Measurements from ENCODE around the gene OAF. TPM values are rescaled to one million over a fixed set of nuclear protein-coding genes. Genes with fewer than 3 reads are reported as not detected.

OAF gene
- total RNA-seq, 2 experiments from 2014 or later: 1.4 to 2.0 TPM

DNA sequence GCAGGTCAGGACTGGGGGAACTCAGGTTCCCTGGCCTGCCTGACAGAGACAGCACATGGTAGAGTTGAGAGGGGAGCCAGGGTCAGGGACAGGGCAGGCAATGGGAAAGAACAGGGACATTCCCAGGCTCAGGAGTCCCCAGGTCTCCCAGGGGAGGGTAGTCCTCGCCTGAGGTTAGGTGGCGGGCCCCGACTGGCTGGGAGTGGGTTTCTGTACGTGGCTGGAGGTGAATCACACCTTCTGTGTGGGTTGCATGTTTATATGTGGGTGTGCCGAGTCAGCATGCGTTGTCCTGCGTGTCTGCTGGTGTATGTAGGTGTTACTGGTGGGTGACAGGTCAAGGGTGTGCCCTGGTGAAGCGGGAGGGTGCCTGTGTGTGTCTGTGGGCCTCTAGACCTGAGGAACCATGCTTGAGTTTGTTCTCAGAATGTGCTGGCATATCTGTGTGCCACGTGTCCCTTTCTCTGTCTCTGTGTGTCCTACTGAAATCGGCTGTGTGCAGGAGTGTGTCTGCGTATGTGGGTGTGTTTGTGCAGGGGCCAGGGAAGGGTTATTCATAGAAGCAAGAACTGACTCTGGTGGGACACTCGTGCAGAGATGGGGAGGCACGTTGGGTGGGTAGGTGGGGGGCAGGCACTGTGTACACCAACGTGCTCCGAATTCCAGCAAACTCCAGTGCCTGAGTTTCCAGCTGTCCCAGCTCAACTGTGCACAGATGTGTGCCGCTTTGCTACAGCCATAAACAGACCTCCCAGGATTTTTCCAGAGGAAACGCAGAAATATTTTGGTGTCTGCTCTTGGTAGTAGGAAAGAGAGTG, 23.8 kb upstream of the OAF start:
- Mint-ChIP-seq H3K4me3 (no peak overlapping the region), H3K27me3 (peaks cover 30% of the 10 kb centered on the region), H3K27ac (no peak overlapping the region), H3K9me3 (no peaks in the 10 kb centered on the region), H3K4me1 (peaks cover 2% of the 10 kb centered on the region), H3K36me3 (ENCODE audit: low read depth) (no peaks in the 10 kb centered on the region)
- ChIA-PET CTCF (no interaction called here), POLR2A (no interaction called here)
- DNase-seq: no peak

DNA sequence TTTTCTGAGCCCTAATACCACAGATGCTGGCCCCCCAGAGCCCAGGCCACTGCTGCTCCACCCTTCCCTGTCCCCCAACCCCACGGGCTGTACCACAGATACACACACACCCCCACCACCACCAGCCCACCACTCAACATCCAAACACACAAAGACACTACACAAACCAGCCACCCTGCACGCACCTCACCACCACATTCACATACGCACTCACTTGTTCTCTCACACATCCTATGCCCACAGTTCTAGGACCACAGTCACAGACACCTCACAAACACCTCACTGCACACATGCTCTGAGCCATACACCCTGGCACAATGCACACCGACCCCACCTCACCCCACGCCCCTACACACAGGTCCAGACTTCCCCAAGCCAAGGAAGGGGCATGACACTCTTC, 22.5 kb upstream of the OAF start:
- POLR2A ChIA-PET: no interaction called here
- no peak overlapping the region for H3K4me3 Mint-ChIP-seq
- no peaks in the 10 kb centered on the region for H3K9me3 Mint-ChIP-seq
- H3K27me3 Mint-ChIP-seq: peaks cover 30% of the 10 kb centered on the region
- peaks cover 2% of the 10 kb centered on the region for H3K4me1 Mint-ChIP-seq
- H3K36me3 Mint-ChIP-seq (ENCODE audit: low read depth): no peaks in the 10 kb centered on the region
- H3K27ac Mint-ChIP-seq: no peak overlapping the region
- DNase-seq: no peak
- CTCF ChIA-PET: no interaction called here

DNA sequence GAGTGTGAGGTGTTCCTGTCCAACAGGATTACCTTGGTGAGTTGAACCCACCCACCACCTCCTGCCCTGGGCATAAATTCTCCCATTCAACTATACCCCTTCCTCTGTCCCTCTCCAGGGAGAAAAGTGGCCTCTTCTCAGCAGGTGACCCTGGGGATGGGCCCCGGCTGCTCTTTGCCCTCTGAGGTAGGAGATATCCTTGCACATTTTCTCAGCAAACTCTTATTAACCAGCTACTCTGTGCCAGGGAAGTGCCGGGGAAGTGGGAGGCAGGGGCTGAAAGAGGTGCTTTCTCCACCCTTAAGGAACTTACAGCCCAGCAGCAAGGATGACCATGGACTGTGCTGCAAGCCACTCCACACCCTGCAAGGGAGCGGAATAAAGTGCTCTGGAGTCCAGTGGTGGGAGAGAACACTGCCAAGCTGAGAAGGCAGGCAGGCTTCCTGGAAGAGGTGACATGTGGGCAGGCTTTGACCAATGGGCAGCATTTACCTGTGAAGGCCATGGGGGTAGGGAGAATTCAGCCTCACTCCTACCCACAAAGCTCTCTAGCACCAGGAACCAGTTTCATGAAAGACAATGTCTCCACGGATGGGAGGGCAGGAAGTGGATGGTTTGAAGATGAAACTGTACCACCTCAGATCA, 21.9 kb upstream of the OAF start:
- H3K9me3 Mint-ChIP-seq: no peaks in the 10 kb centered on the region
- no peak overlapping the region for H3K4me3 Mint-ChIP-seq
- ChIA-PET CTCF (no interaction called here), POLR2A (no interaction called here)
- H3K27me3 Mint-ChIP-seq: peaks cover 30% of the 10 kb centered on the region
- H3K4me1 Mint-ChIP-seq: peaks cover 2% of the 10 kb centered on the region
- no peaks in the 10 kb centered on the region for H3K36me3 Mint-ChIP-seq (ENCODE audit: low read depth)
- H3K27ac Mint-ChIP-seq: no peak overlapping the region
- no peak for DNase-seq

DNA sequence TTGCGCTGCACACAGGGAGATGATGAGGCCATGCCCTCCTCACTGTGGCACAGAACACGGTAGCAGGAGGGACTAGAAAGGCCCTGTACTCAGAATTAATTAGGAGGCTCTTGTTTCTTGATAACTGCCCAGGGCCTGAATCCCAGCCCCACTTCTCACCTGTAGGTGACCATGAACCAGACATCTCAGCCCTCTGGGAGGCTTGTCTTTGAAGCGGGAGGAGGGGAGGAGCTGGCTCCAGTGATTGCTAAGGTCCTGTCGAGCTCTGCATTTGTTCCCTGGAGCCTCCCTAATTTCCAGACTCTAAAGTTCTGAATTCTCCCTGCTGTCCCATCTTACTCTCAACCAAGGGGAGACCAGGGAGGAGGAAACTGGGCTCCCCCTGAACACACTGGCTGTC, 19.8 kb upstream of the OAF start:
- Mint-ChIP-seq H3K27me3 (peaks cover 25% of the 10 kb centered on the region), H3K27ac (no peak overlapping the region), H3K9me3 (no peaks in the 10 kb centered on the region), H3K4me3 (no peak overlapping the region), H3K4me1 (peaks cover 2% of the 10 kb centered on the region), H3K36me3 (ENCODE audit: low read depth) (no peaks in the 10 kb centered on the region)
- DNase-seq: no peak
- ChIA-PET CTCF (no interaction called here), POLR2A (interaction anchor here (1.6 kb wide), 1 partner anchor 10 kb away, joined by 3 read pairs; no protein-coding TSS in a partner anchor)

DNA sequence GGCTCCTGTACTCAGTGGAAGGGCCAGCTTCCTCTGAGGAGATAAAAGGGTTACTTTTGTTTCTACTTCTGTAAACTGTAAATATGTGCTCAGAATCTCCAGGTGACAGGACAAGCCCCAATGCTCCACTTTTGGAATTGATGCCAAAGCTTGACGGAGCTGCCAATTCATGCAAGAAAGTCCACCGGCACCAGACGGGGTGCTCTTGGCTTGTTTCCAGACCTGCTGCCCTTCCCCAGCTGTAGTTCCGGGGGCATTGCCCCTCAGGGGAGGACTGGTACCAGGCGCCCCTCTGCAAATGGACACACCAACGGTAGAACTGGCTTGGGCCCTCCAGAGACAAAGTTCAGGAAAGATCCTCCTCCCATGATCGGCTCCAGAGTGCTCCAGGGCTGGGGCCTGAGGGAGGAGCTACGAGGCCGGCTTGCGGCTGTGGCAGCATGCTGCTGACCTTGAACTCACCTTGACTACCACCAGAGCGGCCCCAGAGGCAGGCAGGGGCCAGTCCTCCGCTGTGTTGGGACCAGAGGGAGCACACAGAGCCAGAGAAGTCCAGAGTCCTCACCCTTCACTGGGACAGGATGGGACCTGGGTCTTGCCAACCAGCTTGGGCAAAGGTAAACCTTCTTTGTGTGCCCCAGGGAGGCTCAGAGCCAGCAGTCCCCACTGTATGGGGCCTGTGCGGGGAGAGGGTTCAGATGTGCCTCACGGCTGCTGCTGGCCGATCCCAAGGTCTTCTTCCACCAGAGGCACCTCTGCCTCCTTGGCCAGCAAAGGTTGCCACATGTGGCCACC, 17.8 kb upstream of the OAF start:
- no peaks in the 10 kb centered on the region for H3K4me1 Mint-ChIP-seq
- no peaks in the 10 kb centered on the region for H3K9me3 Mint-ChIP-seq
- ChIA-PET CTCF (interaction anchor here (1.3 kb wide), 1 partner anchor 24 kb away, joined by 3 read pairs; no protein-coding TSS in a partner anchor), POLR2A (no interaction called here)
- H3K27ac Mint-ChIP-seq: no peak overlapping the region
- peaks cover 20% of the 10 kb centered on the region for H3K27me3 Mint-ChIP-seq
- no peak for DNase-seq
- H3K4me3 Mint-ChIP-seq: no peak overlapping the region
- H3K36me3 Mint-ChIP-seq (ENCODE audit: low read depth): no peaks in the 10 kb centered on the region

DNA sequence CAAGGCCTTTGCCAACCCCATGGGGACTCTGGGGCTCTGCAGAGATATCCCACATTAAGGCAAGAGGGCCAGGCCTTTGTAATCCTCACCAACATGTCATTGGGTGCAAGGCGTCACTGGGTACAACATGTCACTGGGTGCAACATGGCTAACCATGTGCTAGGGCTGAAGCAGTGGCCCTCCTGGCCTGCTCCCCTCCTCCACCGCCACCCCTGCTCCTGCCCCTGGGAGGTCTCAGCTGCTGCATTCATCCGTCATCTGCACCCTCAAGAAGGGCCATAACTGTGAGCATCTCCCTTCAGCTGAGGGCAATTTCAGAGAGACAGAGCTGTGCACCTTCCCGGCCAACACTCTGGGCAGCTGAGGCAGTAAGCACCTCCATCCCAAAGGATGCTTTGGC, 16.7 kb upstream of the OAF start:
- no peaks in the 10 kb centered on the region for H3K36me3 Mint-ChIP-seq (ENCODE audit: low read depth)
- H3K27me3 Mint-ChIP-seq: peaks cover 13% of the 10 kb centered on the region
- H3K4me1 Mint-ChIP-seq: no peaks in the 10 kb centered on the region
- POLR2A ChIA-PET: no interaction called here
- CTCF ChIA-PET: interaction anchor here (0.8 to 1.2 kb wide), 2 partner anchors 26 to 105 kb away, joined by 3 read pairs; no protein-coding TSS in a partner anchor
- no peak for DNase-seq
- H3K4me3 Mint-ChIP-seq: no peak overlapping the region
- H3K27ac Mint-ChIP-seq: no peak overlapping the region
- no peaks in the 10 kb centered on the region for H3K9me3 Mint-ChIP-seq

DNA sequence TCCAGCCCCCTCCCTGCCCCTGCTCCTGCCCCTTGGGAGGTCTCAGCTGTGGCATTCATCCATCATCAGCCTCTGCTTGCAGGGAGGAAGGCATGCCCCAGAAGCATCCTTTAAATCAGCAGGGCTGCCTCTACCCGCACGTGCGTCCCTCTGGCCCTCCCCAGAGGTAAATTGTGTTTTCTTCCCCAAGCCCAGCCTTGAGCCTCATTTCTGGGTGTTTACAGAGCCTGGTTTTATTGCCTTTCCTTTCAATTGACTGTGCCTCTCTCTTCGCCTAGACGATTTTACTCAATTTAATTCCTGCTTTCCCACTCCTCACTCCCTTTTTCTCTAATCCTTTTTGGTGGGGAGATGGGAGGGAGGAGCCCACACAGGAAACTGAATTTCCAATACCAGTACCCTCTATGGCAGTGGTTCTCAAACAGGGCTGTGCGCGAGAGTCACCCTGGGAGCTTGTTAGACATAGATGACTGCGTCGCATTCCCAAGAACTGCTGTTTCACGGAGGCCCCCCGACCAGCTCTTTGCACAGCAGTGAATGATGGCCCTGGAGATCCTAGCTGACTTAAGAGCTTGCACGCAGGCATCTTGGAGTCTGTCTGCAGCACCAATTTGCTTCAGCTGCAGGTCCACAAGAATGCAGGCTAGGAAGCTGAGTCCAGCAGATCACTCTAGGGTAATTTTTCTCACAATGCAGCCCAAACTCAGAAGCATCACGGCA, 15.1 kb upstream of the OAF start:
- ChIA-PET CTCF (no interaction called here), POLR2A (no interaction called here)
- Mint-ChIP-seq H3K4me3 (no peak overlapping the region), H3K27ac (no peak overlapping the region), H3K9me3 (no peaks in the 10 kb centered on the region), H3K36me3 (ENCODE audit: low read depth) (no peaks in the 10 kb centered on the region), H3K27me3 (peaks cover 17% of the 10 kb centered on the region), H3K4me1 (no peaks in the 10 kb centered on the region)
- no peak for DNase-seq

DNA sequence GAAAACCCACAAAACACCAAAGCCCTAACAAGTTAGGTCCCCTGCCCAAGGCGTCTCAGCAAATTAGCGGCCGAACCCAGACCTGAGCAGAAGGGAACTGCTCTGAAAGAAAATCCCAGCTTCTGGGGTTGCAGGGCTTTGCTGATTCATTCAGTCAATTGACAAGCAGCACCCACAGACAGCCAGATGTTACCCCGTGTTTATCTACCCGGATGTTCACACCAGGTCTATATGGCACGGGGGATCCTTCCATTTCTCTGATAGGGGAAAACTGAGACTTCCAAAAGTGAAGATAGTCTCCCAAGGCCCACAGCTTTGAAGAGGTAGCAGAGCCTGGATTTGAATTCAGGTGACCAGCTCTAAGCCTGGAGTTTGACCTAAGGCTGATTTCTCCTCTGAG, 14.0 kb upstream of the OAF start:
- H3K4me3 Mint-ChIP-seq: no peak overlapping the region
- no peak overlapping the region for H3K27ac Mint-ChIP-seq
- H3K4me1 Mint-ChIP-seq: no peaks in the 10 kb centered on the region
- ChIA-PET POLR2A (no interaction called here), CTCF (no interaction called here)
- no peaks in the 10 kb centered on the region for H3K36me3 Mint-ChIP-seq (ENCODE audit: low read depth)
- H3K9me3 Mint-ChIP-seq: no peaks in the 10 kb centered on the region
- DNase-seq: no peak
- H3K27me3 Mint-ChIP-seq: peaks cover 16% of the 10 kb centered on the region

DNA sequence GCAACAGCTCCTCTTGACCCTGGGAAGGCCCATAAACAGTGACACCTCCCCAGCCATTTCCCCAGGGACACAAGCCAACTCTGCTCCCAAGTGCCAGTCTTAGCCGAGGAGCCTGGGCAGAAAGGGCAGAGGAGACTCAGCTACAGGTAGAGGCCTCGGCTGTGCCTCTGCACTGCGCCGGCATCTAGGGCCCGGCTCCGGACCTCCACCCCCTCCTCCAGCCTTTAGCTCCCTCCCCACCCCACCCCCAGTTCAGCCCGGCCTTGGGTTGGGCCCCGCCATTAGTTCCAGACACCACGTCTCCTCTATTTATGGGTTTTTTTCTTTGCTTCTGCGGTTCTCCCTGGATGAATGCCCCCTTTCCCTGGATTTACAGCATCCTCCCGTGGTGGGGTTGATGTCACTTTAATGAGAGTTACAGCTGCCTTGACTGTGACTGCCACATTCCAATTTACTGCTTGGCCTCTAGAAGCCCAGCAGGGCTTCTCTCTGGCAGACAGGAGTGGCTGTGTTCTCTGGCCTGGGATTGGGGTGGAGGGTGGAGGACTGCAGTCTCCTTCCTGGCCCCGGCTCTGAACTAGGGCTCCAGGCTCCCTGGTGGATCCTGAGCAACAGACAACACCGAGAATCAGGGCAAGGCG, 13.5 kb upstream of the OAF start:
- Mint-ChIP-seq H3K4me1 (no peaks in the 10 kb centered on the region), H3K9me3 (no peaks in the 10 kb centered on the region), H3K27me3 (peaks cover 18% of the 10 kb centered on the region), H3K27ac (no peak overlapping the region), H3K4me3 (no peak overlapping the region), H3K36me3 (ENCODE audit: low read depth) (no peaks in the 10 kb centered on the region)
- CTCF ChIA-PET: no interaction called here
- POLR2A ChIA-PET: no interaction called here
- no peak for DNase-seq

DNA sequence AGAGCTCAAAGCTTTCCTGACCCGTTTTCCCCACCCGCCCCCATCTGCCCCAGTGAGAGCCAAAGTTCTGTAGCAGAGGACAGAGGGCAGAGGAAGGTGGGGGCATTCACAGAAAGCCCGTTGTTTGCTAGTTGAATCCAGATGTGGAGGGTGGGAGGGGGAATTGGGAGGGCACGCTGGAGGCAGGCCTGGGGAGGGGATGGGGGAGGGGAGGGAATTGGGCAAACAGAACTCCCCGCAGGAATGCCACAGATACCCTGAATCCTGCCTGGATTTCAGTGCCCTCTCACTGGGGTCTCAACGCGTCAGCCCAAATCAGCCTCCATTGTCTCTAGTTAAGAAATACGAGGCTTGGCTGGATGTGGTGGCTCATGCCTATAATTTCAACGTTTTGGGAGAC, 12.9 kb upstream of the OAF start:
- no peak overlapping the region for H3K4me3 Mint-ChIP-seq
- no peak for DNase-seq
- H3K27me3 Mint-ChIP-seq: peaks cover 18% of the 10 kb centered on the region
- no peak overlapping the region for H3K27ac Mint-ChIP-seq
- H3K36me3 Mint-ChIP-seq (ENCODE audit: low read depth): no peaks in the 10 kb centered on the region
- POLR2A ChIA-PET: no interaction called here
- H3K9me3 Mint-ChIP-seq: no peaks in the 10 kb centered on the region
- H3K4me1 Mint-ChIP-seq: no peaks in the 10 kb centered on the region
- CTCF ChIA-PET: no interaction called here

DNA sequence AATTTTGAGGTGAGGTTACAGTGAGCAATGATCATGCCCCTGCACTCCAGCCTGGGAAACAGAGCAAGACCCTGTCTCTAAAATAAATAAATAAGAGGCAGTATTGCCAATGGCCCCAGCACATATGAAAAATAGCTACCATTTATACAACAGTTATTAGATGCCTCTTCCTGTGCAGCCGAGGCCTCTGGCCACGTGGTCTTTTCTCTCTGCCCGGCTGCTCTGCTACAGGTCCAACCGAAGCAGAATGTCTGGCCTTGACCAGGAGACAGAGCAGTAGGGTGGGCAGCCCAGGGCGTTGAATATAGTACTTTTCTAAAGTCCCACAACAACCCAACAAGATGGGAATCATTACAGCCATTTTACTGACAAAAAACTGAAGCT, 12.4 kb upstream of the OAF start:
- H3K9me3 Mint-ChIP-seq: no peaks in the 10 kb centered on the region
- H3K27me3 Mint-ChIP-seq: peaks cover 18% of the 10 kb centered on the region
- DNase-seq: no peak
- ChIA-PET CTCF (interaction anchor here (0.6 kb wide), 1 partner anchor 159 kb away, joined by 3 read pairs; no protein-coding TSS in a partner anchor), POLR2A (no interaction called here)
- no peaks in the 10 kb centered on the region for H3K4me1 Mint-ChIP-seq
- H3K27ac Mint-ChIP-seq: no peak overlapping the region
- H3K36me3 Mint-ChIP-seq (ENCODE audit: low read depth): no peaks in the 10 kb centered on the region
- H3K4me3 Mint-ChIP-seq: no peak overlapping the region

DNA sequence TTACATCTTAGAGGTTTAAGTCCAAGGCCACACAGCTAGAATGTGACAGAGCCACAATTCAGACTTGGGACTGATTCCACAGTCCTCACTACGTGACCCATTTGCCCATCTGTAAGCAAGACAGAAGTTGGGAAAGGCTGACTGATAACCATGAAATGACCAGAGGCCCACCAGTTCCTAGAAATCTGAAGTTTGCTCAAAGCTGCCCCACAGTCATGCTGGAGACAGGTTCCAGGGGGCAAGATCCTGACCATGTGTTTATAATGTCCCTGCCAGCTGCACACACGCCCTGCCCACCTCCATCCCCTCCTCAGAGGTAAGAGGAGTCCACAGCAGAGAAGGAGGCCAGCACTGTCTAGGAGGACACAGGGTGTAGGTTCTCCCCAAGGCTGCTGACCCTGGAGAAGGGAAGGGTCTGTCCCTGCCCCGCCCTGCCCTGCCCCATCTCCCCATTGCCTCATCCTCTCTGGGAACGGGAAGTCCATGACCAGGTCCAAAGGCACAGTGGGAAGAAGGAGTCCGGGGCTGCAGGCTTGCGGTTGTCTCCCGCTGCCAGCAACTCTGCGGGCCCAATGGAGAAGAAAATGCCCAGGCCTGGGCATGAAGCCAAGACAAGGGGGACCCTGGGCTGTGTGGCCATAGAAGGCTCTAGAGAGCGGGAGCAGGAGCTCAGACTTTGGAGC, 11.9 kb upstream of the OAF start:
- no peak overlapping the region for H3K27ac Mint-ChIP-seq
- ChIA-PET CTCF (interaction anchor here (0.6 kb wide), 1 partner anchor 158 kb away, joined by 3 read pairs; no protein-coding TSS in a partner anchor), POLR2A (no interaction called here)
- no peaks in the 10 kb centered on the region for H3K36me3 Mint-ChIP-seq (ENCODE audit: low read depth)
- no peaks in the 10 kb centered on the region for H3K4me1 Mint-ChIP-seq
- H3K4me3 Mint-ChIP-seq: no peak overlapping the region
- peaks cover 18% of the 10 kb centered on the region for H3K27me3 Mint-ChIP-seq
- DNase-seq: no peak
- no peaks in the 10 kb centered on the region for H3K9me3 Mint-ChIP-seq
